Measurements from ENCODE around the gene ZNF827. TPM values are rescaled to one million over a fixed set of nuclear protein-coding genes. Genes with fewer than 3 reads are reported as not detected.

ZNF827 gene
- total RNA-seq, 1 experiment from 2014 or later = 5.3 TPM

GRCh38 chr4:145898466-145898865, 40.2 kb downstream of the ZNF827 start:
- intact Hi-C loops (cut with micrococcal nuclease; ENCODE audit: unreplicated experiment) = no loop called here
- POLR2A ChIA-PET = no interaction called here
- Histone ChIP-seq H3K36me3 (ENCODE audit: control insufficient read depth, insufficient read depth, low read length) (no peaks in the 10 kb centered on the region), H3K27me3 (replicated peaks; ENCODE audit: control insufficient read depth, insufficient read depth, low read length) (no peaks in the 10 kb centered on the region), H3K4me3 (ENCODE audit: low read depth, low read length) (no peak overlapping the region), H3K9me3 (no peaks in the 10 kb centered on the region), H3K4me1 (no peaks in the 10 kb centered on the region)
- Mint-ChIP-seq H3K27ac (ENCODE audit: unreplicated experiment) (no peak overlapping the region), H3K4me3 (ENCODE audit: unreplicated experiment) (no peak overlapping the region), H3K36me3 (ENCODE audit: insufficient read depth, unreplicated experiment) (no peaks in the 10 kb centered on the region), H3K4me1 (ENCODE audit: low read depth, unreplicated experiment) (no peaks in the 10 kb centered on the region), H3K27me3 (ENCODE audit: insufficient read depth, unreplicated experiment) (no peaks in the 10 kb centered on the region), H3K9me3 (ENCODE audit: unreplicated experiment) (no peaks in the 10 kb centered on the region)
- BruUV-seq (replicated peaks) = no TSS peak
- TF ChIP-seq CTCF (IDR thresholded peaks at IDR 0.05; ENCODE audit: insufficient read depth in 1 of 2, low read depth in 1 of 2, low read length in 1 of 2, severe bottlenecking in 1 of 2, unreplicated experiment in 1 of 2) = no peak
- DNase-seq = no peak
- CTCF ChIA-PET = no interaction called here

GRCh38 chr4:145895056-145895455, 43.6 kb downstream of the ZNF827 start:
- Mint-ChIP-seq H3K9me3 (ENCODE audit: unreplicated experiment) (no peaks in the 10 kb centered on the region), H3K4me3 (ENCODE audit: unreplicated experiment) (no peak overlapping the region), H3K36me3 (ENCODE audit: insufficient read depth, unreplicated experiment) (no peaks in the 10 kb centered on the region), H3K4me1 (ENCODE audit: low read depth, unreplicated experiment) (no peaks in the 10 kb centered on the region), H3K27ac (ENCODE audit: unreplicated experiment) (no peak overlapping the region), H3K27me3 (ENCODE audit: insufficient read depth, unreplicated experiment) (no peaks in the 10 kb centered on the region)
- POLR2A ChIA-PET = no interaction called here
- no peak for DNase-seq
- no peak overlapping the region for H3K4me3 ChIP-seq (ENCODE audit: low read depth, low read length)
- intact Hi-C loops (cut with micrococcal nuclease; ENCODE audit: unreplicated experiment) = no loop called here
- H3K27me3 ChIP-seq (replicated peaks; ENCODE audit: control insufficient read depth, insufficient read depth, low read length) = no peaks in the 10 kb centered on the region
- no TSS peak for BruUV-seq (replicated peaks)
- no peaks in the 10 kb centered on the region for H3K9me3 ChIP-seq
- H3K36me3 ChIP-seq (ENCODE audit: control insufficient read depth, insufficient read depth, low read length) = no peaks in the 10 kb centered on the region
- CTCF ChIA-PET = no interaction called here
- no peak for TF ChIP-seq CTCF (IDR thresholded peaks at IDR 0.05; ENCODE audit: insufficient read depth in 1 of 2, low read depth in 1 of 2, low read length in 1 of 2, severe bottlenecking in 1 of 2, unreplicated experiment in 1 of 2)
- H3K4me1 ChIP-seq = no peaks in the 10 kb centered on the region

GRCh38 chr4:145891958-145892357, 46.7 kb downstream of the ZNF827 start:
- CTCF ChIA-PET = no interaction called here

More at GRCh38 chr4:145891958-145892357, 46.7 kb downstream of the ZNF827 start:
- H3K9me3 Mint-ChIP-seq (ENCODE audit: unreplicated experiment) = no peaks in the 10 kb centered on the region
- no peaks in the 10 kb centered on the region for H3K36me3 Mint-ChIP-seq (ENCODE audit: insufficient read depth, unreplicated experiment)
- H3K27me3 Mint-ChIP-seq (ENCODE audit: insufficient read depth, unreplicated experiment) = no peaks in the 10 kb centered on the region
- no peak overlapping the region for H3K4me3 ChIP-seq (ENCODE audit: low read depth, low read length)
- intact Hi-C loops (cut with micrococcal nuclease; ENCODE audit: unreplicated experiment) = no loop called here
- H3K4me1 Mint-ChIP-seq (ENCODE audit: low read depth, unreplicated experiment) = no peaks in the 10 kb centered on the region
- peak in 1 of 2 experiments; percentile 6 for DNase-seq
- POLR2A ChIA-PET = no interaction called here
- BruUV-seq (replicated peaks) = no TSS peak
- no peaks in the 10 kb centered on the region for H3K9me3 ChIP-seq
- no peak overlapping the region for H3K4me3 Mint-ChIP-seq (ENCODE audit: unreplicated experiment)
- no peaks in the 10 kb centered on the region for H3K36me3 ChIP-seq (ENCODE audit: control insufficient read depth, insufficient read depth, low read length)
- H3K4me1 ChIP-seq = no peaks in the 10 kb centered on the region
- no peaks in the 10 kb centered on the region for H3K27me3 ChIP-seq (replicated peaks; ENCODE audit: control insufficient read depth, insufficient read depth, low read length)
- H3K27ac Mint-ChIP-seq (ENCODE audit: unreplicated experiment) = no peak overlapping the region
- no peak for TF ChIP-seq CTCF (IDR thresholded peaks at IDR 0.05; ENCODE audit: insufficient read depth in 1 of 2, low read depth in 1 of 2, low read length in 1 of 2, severe bottlenecking in 1 of 2, unreplicated experiment in 1 of 2)
